Vagina (tissue), 2 donors: Measurements from ENCODE around the gene CCDC9.

Source experiments
- CTCF ChIP-seq, 3 experiments: fragments of 450-650 bp in 2 of 3; fragments of 200-600 bp in 1 of 3; sonication (generic) in 1 of 3; IDR thresholded peaks; one replicate each; pipeline ENCODE4 v1.5.1; 2017 to 2019; ENCODE audit warnings: antibody characterized with exemption in 3 of 3, mild to moderate bottlenecking in 2 of 3, moderate library complexity in 2 of 3
- POLR2A ChIP-seq, 2 donors: fragments of 450-650 bp; IDR thresholded peaks; one replicate each; pipeline ENCODE4 v1.6.1; 2017; ENCODE audit warnings: antibody characterized with exemption in 2 of 2, mild to moderate bottlenecking in 2 of 2, moderate library complexity in 2 of 2

GRCh38 chr19:47229676-47230053 lies 26.7 kb upstream of the CCDC9 start:
- TF ChIP-seq CTCF (IDR thresholded peaks at IDR 0.05) (no peak), POLR2A (IDR thresholded peaks at IDR 0.05) (no peak)
